GM18867 (cell line): ENCODE results near the gene RYR2.
A peak's percentile ranks its signal among the peaks of the same experiment; 100 is the strongest.
"Not testable (repeated sequence)": the region's sequence is repeated elsewhere in the genome, so short reads cannot be mapped to it uniquely, and the experiment has no call there.

Experiments used
- ATAC-seq: cut with Tn5 transposase; IDR thresholded peaks from one replicate; pipeline ENCODE4 v1.9.1; 2021; ENCODE audit warnings: mild to moderate bottlenecking, moderate library complexity; ENCODE audit not compliant: unreplicated experiment

The RYR2 gene

GRCh38 chr1:237139732-237140131 lies 97.7 kb downstream of the RYR2 start:
- peak; percentile 62 for ATAC-seq

DNA sequence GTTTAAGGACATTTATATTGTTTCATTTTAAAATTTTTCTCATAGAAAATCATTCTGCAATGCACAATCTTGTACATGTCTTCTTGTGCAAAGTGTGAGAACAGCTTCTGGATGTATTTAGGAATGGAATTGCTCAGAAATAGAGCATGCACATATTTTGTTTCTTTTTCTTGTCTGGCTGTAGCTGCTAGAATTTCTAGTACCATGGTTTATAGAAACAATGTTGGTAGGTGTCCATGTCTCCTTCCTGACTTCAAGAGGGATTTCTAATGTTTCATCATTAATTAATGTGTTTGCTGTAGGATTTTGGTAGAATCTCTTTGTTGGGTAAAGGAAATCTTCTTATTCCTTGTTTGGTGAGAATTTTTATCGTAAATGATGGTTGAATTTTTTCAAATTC lies 99.0 kb downstream of the RYR2 start:
- ATAC-seq = no peak

DNA sequence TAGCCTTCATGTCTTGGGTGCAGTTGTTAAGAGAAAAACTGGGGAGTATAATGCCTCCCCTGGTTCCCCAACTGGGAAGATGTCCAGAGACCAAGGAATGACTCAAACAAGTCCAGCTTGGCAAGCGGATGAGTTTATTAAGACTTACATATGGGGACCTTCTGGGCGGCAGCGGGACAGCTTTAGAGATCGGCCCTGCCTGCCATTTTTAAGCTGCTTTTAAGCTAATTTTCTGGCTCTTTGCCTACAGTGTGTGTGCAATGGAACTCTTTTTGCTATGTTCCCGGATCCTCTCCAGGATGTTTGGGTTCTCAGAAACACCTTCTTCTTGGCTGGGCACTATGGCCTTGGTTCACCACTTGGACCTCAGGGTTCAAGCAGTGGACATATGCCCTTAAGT lies 99.5 kb downstream of the RYR2 start:
- no peak for ATAC-seq

DNA sequence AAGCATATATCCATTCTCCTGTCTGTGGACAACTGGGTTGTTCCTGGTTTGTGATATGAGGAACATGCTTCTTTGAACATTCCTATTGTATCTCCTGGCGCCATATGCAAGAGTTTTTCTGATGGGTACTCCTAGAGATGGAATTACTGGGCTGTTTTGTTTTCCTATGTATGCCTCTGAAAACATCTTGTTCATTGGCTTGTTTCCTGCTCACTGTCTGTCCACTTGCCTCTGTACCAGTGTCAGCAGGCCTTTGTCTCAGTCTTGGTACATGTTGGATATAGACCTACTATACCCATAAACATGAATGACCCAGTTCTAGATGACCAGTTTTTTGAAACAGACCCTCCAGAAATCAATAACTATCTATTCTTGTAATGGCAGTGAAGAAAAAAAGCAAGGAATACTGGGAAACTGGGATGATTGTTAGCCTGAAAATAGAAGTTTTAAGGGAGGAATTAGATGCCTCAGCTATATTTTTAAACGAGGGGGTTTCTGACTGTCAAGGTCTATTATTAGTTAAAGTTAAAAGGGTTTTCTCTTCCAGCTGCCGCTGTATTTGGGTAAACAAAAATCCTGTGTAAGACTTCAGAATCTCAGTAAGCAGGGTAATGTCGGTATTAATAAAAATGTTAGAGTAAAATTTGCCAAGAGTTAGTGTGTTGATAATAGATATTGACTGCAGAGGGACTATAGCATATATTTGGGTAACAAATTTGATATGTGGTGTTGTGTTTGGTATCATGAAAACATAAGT lies 103.6 kb downstream of the RYR2 start:
- ATAC-seq = no peak

DNA sequence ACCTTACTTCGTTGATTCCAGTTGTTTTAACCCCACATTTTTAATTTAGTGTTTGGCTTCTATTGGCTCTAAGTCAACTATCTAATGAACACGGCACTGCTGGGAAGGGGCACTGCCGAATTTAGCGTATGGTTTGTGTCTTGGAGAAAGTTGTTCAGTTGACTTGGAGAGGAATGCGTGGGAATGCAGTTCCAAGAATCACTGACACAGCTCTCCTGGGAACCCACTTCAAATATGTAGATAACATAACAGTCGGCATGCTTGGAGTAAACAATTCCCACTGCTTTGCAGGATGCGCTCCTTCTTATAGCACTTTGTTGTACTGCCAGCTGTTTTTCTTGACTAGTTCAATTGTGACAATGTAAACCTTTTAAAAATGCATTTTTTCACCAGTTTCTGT lies 104.3 kb downstream of the RYR2 start:
- no peak for ATAC-seq

- ATAC-seq = no peak
These were observed 107.9 kb downstream of the RYR2 start for GRCh38 chr1:237149857-237150256.

- not testable (repeated sequence) for ATAC-seq
These were observed 110.0 kb downstream of the RYR2 start for GRCh38 chr1:237151979-237152378.

DNA sequence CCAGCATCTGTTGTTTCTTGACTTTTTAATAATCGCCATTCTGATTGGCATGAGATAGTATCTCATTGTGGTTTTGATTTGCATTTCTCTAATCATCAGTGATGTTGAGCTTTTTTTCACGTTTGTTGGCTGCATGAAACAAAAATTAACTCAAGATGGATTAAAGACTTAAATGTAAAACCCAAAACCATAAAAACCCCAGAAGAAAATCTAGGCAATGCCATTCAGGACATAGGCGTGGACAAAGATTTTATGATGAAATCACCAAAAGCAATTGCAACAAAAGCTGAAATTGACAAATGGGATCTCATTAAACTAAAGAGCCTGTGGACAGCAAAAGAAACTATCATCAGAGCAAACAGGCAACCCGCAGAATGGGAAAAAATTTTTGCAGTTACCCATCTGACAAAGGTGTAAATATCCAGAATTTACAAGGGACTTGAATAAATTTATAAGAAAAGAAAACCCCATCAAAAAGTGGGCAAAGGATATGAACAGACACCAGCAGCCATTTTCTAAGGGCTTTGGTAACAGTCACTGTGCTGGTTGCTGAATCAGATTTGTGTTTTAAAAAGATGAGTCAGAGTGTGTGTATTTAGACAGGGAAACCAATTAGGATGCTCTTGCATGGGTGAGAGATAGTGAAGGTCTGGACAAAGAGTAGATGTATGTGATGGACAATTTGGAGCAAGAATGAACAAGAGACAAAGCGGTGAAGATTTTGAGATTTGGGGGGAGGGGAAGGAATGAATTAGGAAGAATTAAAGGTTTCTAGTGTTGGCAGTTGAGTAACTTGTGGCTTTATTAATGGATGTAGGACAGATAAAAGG lies 110.7 kb downstream of the RYR2 start:
- no peak for ATAC-seq

- ATAC-seq = no peak
These were observed 112.2 kb downstream of the RYR2 start for GRCh38 chr1:237154157-237154556.

DNA sequence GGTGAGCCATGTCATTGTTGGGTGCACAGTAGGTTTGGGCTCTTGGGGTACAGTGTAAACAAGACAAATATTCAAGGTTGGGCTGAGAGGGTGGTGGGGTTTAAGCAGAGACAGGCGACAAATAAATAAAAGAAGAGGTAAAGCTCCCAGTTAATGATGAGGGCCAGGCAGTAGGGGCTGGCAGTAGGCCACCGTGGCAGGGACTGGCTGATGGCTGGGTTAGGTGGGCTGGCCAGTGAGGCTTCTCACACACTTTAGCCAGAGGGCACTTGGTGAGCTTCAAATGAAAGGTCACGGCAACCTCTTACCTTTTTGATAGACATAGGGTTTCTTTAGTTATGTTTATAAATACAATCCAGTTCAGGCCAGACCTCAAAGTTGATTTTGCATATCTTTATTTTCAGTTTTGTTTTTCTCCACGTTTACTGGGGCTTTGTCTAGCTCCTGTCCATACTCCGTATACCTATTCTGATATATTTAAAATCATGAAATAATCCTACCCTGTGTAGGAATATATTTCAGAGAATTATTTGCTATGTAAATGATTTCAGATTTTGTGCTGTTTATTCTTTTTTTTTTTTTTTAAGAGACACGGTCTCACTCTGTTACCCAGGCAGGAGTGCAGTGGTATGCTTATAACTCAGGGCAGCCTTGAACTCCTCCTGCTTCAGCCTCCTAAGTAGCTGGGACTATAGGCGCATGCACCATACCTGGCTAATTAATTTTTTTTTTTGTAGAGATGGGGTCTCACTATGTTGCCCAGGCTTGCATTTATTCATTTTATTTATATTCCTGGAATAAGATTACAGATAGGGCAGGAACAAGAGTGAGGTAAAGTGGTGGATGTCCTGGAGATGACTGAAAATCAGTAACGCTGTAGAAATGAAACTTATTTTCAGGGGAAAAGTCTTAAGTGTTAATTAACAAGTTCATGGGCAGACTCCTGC lies 122.7 kb downstream of the RYR2 start:
- ATAC-seq = peak; percentile 83

DNA sequence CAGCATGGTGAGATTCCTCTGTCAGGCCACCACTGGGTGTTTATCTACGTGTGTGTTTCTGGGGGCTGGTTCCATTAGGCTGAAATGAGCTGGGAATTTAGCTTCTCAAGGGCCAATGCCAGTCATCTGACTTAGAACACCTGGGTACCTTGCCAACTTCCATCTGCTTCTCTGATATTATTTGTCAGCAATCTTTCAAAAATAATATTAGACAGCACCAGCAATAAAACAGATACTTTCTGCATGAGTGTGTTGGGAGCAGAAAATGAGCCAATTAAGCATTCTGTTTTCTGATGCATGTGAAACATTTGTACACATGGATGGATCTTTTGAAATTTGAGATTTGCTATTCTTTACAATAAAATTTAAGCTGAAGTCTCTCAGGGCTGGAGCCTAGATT lies 124.1 kb downstream of the RYR2 start:
- no peak for ATAC-seq

GRCh38 chr1:237166593-237167101 lies 124.7 kb downstream of the RYR2 start:
- no peak for ATAC-seq

- no peak for ATAC-seq
These were observed 128.2 kb downstream of the RYR2 start for GRCh38 chr1:237170149-237170548.

DNA sequence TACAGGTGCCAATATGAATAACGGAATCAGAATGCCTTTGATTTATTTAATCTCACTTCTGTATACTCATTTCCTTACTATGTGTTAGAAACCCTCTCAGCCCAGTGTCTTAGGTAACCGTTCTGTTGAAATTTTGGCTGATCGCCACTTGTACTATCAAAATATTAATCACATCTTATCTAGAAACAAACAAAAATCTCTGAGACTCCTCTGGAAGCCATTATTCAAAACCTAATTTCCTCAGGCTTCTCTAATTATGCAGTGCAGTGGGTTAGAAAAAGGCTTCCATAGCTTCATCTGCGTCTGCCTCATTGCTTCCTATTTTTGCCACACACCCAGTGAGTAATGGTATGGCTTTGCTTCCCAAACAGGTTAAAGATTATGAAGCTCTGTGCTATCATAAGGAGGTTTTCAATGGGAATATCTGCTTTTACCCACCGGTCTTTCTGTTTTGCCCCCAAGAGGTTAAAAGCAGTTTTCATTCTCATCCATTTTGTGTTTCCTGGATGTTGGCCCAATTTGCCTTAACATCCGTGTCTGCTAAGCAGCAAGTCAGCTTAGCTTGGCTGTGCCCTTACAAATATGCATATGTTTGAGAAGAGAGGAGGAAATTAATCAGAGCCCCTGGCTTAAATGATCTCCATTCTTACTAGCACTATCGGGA lies 129.6 kb downstream of the RYR2 start:
- no peak for ATAC-seq

GRCh38 chr1:237172118-237172485 lies 130.1 kb downstream of the RYR2 start:
- no peak for ATAC-seq

- no peak for ATAC-seq
These were observed 137.5 kb downstream of the RYR2 start for GRCh38 chr1:237179503-237179902.

DNA sequence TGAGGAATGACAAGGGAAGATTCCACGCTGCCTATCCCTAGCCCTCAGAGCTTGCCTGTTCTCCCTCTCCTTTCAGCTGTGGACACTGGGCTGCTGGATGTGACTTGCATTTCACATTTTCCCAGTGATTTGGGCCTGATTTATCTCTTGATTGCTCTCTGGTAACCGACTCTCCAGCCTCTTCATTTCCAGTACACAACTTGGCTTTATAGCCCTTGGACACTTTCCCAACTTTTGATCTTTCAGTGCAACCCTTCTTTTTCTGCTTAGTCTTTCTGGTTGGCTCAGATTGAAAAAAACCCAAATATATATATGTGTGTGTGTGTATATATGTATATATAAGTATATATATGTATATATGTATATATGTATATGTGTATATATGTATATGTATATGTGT lies 138.3 kb downstream of the RYR2 start:
- ATAC-seq = no peak

DNA sequence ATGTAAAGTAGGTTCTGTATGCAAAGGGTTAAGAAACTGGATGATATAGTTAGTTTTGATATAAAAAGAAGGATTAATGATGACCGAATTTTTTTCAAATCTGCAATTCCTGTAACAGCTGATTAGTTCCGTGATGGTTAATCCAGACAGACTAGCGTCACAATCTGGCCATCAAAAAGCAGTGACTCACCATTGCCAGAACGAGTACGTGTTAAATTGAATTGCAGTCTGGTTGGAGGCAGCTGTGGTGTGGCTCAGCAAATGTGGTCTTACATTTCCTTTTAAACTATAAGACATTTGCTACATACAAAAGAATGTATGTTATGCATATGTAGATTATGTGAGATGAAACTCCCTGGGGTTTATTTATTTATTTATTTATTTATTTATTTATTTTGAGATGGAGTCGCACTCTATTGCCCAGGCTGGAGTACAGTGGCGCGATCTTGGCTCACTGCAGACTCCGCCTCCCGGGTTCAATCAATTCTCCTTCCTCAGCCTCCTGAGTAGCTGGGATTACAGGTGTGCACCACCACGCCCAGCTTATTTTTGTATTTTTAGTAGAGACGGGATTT lies 139.8 kb downstream of the RYR2 start:
- ATAC-seq = no peak

- no peak for ATAC-seq
These were observed 142.1 kb downstream of the RYR2 start for GRCh38 chr1:237183963-237184540.

DNA sequence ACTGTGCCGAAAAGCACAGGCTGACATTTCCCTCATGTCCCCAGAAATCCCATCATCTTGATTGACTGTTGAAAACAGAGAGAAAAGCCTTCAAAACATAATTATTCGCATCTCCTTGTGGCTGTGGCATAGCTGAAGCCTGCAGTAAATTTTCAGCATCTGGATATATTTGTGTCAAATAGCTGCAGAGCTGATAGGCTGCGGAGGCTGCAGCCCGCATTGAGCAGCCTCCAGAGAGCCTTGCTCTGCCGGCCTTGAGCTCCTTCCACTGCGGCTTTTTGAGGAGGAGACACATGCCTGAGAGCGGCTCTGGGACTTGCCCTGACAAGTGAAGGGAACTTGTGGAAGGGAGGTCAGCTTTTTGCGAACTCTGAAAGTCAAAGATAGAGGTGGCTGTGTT lies 144.7 kb downstream of the RYR2 start:
- no peak for ATAC-seq
